ENCODE data around the gene TSEN2.
"Not testable (repeated sequence)": the region's sequence is repeated elsewhere in the genome, so short reads cannot be mapped to it uniquely, and the experiment has no call there.

Gene TSEN2

DNA sequence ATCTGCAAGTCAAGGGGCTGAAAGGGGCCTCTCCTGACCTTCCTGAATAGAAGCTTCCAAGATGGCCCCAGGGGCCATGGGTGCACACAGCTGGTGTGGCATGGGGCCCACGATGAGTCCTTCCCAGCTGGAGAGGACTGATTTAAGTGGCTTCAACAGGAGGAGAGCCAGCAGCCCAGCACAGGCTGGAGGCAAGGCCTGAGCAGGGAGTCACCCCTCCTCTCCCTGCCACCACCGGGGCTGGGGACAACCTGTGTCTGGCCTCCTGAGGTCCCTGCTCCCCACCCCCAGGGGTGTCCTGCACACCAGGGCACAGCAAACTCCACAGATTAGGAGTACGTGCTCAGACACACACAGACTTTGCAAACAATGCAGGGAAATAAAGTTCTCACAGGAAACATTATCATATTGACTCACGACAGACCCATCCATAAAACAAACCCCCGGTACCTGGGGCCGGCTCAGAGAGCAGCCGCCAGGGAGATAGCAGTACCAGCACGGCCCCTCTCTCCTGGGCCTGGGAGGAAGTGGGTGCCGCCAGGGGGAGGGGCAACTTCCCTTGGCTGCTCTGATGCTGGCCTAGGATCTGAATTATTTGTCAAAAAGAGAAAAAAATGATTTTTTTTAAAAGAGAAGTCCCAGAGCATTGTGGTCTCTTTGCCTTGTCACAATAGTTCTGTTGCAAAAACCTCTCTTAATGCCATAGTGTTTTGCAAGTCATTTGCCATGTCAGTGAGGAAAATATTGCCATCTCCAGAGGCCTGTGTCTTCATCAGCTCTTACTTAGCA, 21.9 kb upstream of the TSEN2 start:
- Histone ChIP-seq H3K36me3 (ENCODE audit: control insufficient read depth in 2 of 2, insufficient read depth in 2 of 2, low read length in 2 of 2) (no peaks in the 10 kb centered on the region), H3K4me3 (ENCODE audit: low read length in 2 of 2) (no peak overlapping the region), H3K27ac (ENCODE audit: low read depth in 2 of 2, low read length in 2 of 2) (peak overlapping the region; percentile 76 to 81)

DNA sequence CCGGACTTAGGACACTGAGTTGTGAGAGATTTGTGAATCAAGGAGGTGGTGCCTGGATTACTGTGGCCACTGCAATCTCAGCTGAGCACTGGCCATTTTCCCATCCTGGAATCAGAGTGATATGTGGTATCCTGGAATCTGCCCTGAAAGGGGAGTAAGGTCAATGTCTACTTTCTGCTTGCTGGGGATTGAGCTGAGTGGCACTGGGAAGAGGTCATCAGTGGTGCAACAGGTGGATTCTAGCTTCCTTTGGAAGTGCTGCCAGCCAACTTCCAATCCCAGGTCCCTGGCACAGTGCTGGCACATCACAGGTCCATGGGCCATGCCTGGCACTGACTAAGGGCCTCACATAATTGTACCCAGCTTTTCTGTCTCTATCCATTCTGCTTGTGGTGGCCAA, 20.6 kb upstream of the TSEN2 start:
- Histone ChIP-seq H3K9ac (ENCODE audit: low read depth in 1 of 2, low read length in 2 of 2) (no peak overlapping the region), H3K27me3 (ENCODE audit: control insufficient read depth in 2 of 2, insufficient read depth in 2 of 2, low read length in 2 of 2) (peaks cover 0 to 2% of the 10 kb centered on the region in 2 donors), H3K36me3 (ENCODE audit: control insufficient read depth in 2 of 2, insufficient read depth in 2 of 2, low read length in 2 of 2) (no peaks in the 10 kb centered on the region), H3K9me3 (ENCODE audit: control insufficient read depth in 2 of 2, low read length in 2 of 2) (no peaks in the 10 kb centered on the region), H3K27ac (ENCODE audit: low read depth in 2 of 2, low read length in 2 of 2) (no peak overlapping the region), H3K4me3 (ENCODE audit: low read length in 2 of 2) (no peak overlapping the region), H3K4me1 (ENCODE audit: control insufficient read depth in 2 of 2, insufficient read depth in 2 of 2, low read length in 2 of 2) (peaks cover 39 to 43% of the 10 kb centered on the region in 2 donors)

More for the DNA sequence above, 21.9 kb upstream of the TSEN2 start:
- Histone ChIP-seq H3K27me3 (ENCODE audit: control insufficient read depth in 2 of 2, insufficient read depth in 2 of 2, low read length in 2 of 2) (peaks cover 0 to 2% of the 10 kb centered on the region in 2 donors), H3K4me1 (ENCODE audit: control insufficient read depth in 2 of 2, insufficient read depth in 2 of 2, low read length in 2 of 2) (peaks cover 39 to 43% of the 10 kb centered on the region in 2 donors), H3K9me3 (ENCODE audit: control insufficient read depth in 2 of 2, low read length in 2 of 2) (no peaks in the 10 kb centered on the region), H3K9ac (ENCODE audit: low read depth in 1 of 2, low read length in 2 of 2) (peak overlapping the region in 1 of 2 donors; percentile 14)

GRCh38 chr3:12464181-12464580, 20.1 kb upstream of the TSEN2 start:
- no peaks in the 10 kb centered on the region for H3K9me3 ChIP-seq (ENCODE audit: control insufficient read depth in 2 of 2, low read length in 2 of 2)
- H3K27me3 ChIP-seq (ENCODE audit: control insufficient read depth in 2 of 2, insufficient read depth in 2 of 2, low read length in 2 of 2) = peaks cover 0 to 2% of the 10 kb centered on the region in 2 donors
- H3K9ac ChIP-seq (ENCODE audit: low read depth in 1 of 2, low read length in 2 of 2) = no peak overlapping the region
- no peak overlapping the region for H3K4me3 ChIP-seq (ENCODE audit: low read length in 2 of 2)
- H3K4me1 ChIP-seq (ENCODE audit: control insufficient read depth in 2 of 2, insufficient read depth in 2 of 2, low read length in 2 of 2) = peaks cover 34 to 43% of the 10 kb centered on the region in 2 donors
- no peaks in the 10 kb centered on the region for H3K36me3 ChIP-seq (ENCODE audit: control insufficient read depth in 2 of 2, insufficient read depth in 2 of 2, low read length in 2 of 2)
- H3K27ac ChIP-seq (ENCODE audit: low read depth in 2 of 2, low read length in 2 of 2) = no peak overlapping the region

GRCh38 chr3:12465151-12465835, 19.0 kb upstream of the TSEN2 start:
- Histone ChIP-seq H3K9ac (ENCODE audit: low read depth in 1 of 2, low read length in 2 of 2) (no peak overlapping the region), H3K27ac (ENCODE audit: low read depth in 2 of 2, low read length in 2 of 2) (no peak overlapping the region), H3K9me3 (ENCODE audit: control insufficient read depth in 2 of 2, low read length in 2 of 2) (no peaks in the 10 kb centered on the region), H3K36me3 (ENCODE audit: control insufficient read depth in 2 of 2, insufficient read depth in 2 of 2, low read length in 2 of 2) (no peaks in the 10 kb centered on the region), H3K4me3 (ENCODE audit: low read length in 2 of 2) (no peak overlapping the region), H3K4me1 (ENCODE audit: control insufficient read depth in 2 of 2, insufficient read depth in 2 of 2, low read length in 2 of 2) (peaks cover 27 to 33% of the 10 kb centered on the region in 2 donors), H3K27me3 (ENCODE audit: control insufficient read depth in 2 of 2, insufficient read depth in 2 of 2, low read length in 2 of 2) (peaks cover 0 to 2% of the 10 kb centered on the region in 2 donors)

- Histone ChIP-seq H3K4me1 (ENCODE audit: control insufficient read depth in 2 of 2, insufficient read depth in 2 of 2, low read length in 2 of 2) (peaks cover 23 to 29% of the 10 kb centered on the region in 2 donors), H3K9me3 (ENCODE audit: control insufficient read depth in 2 of 2, low read length in 2 of 2) (no peaks in the 10 kb centered on the region), H3K4me3 (ENCODE audit: low read length in 2 of 2) (no peak overlapping the region), H3K36me3 (ENCODE audit: control insufficient read depth in 2 of 2, insufficient read depth in 2 of 2, low read length in 2 of 2) (no peaks in the 10 kb centered on the region), H3K27me3 (ENCODE audit: control insufficient read depth in 2 of 2, insufficient read depth in 2 of 2, low read length in 2 of 2) (peaks cover 0 to 2% of the 10 kb centered on the region in 2 donors), H3K9ac (ENCODE audit: low read depth in 1 of 2, low read length in 2 of 2) (no peak overlapping the region), H3K27ac (ENCODE audit: low read depth in 2 of 2, low read length in 2 of 2) (no peak overlapping the region)
Measured at GRCh38 chr3:12465836-12466225, 18.4 kb upstream of the TSEN2 start.

DNA sequence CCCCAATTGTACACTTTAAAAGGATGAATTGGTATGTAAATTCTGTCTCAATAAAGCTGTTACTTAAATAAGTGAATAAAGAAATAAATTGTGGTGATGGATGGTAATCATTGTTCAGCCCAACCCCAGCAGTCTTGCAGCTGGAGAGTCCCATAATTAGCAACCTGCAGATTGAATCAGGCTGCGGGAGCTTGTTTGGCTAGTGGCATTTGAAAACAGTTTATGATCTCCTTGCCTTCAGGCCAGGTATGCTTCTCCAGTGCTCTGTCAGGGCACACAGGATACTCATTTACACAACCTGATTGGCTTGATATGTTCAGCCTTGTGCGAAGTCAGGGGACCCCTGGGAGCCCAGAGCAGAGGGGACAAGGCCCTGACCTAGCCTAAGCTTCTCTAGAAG, 16.5 kb upstream of the TSEN2 start:
- Histone ChIP-seq H3K4me3 (ENCODE audit: low read length in 2 of 2) (no peak overlapping the region), H3K27ac (ENCODE audit: low read depth in 2 of 2, low read length in 2 of 2) (no peak overlapping the region), H3K27me3 (ENCODE audit: control insufficient read depth in 2 of 2, insufficient read depth in 2 of 2, low read length in 2 of 2) (peaks cover 0 to 2% of the 10 kb centered on the region in 2 donors), H3K9ac (ENCODE audit: low read depth in 1 of 2, low read length in 2 of 2) (peak overlapping the region in 1 of 2 donors; percentile 14), H3K4me1 (ENCODE audit: control insufficient read depth in 2 of 2, insufficient read depth in 2 of 2, low read length in 2 of 2) (peaks cover 13 to 15% of the 10 kb centered on the region in 2 donors), H3K36me3 (ENCODE audit: control insufficient read depth in 2 of 2, insufficient read depth in 2 of 2, low read length in 2 of 2) (no peaks in the 10 kb centered on the region), H3K9me3 (ENCODE audit: control insufficient read depth in 2 of 2, low read length in 2 of 2) (no peaks in the 10 kb centered on the region)

GRCh38 chr3:12468276-12468675, 16.0 kb upstream of the TSEN2 start:
- H3K4me3 ChIP-seq (ENCODE audit: low read length in 2 of 2) = no peak overlapping the region
- peaks cover 12 to 13% of the 10 kb centered on the region in 2 donors for H3K4me1 ChIP-seq (ENCODE audit: control insufficient read depth in 2 of 2, insufficient read depth in 2 of 2, low read length in 2 of 2)
- peak overlapping the region in 1 of 2 donors; percentile 14 for H3K9ac ChIP-seq (ENCODE audit: low read depth in 1 of 2, low read length in 2 of 2)
- H3K36me3 ChIP-seq (ENCODE audit: control insufficient read depth in 2 of 2, insufficient read depth in 2 of 2, low read length in 2 of 2) = no peaks in the 10 kb centered on the region
- no peaks in the 10 kb centered on the region for H3K9me3 ChIP-seq (ENCODE audit: control insufficient read depth in 2 of 2, low read length in 2 of 2)
- H3K27me3 ChIP-seq (ENCODE audit: control insufficient read depth in 2 of 2, insufficient read depth in 2 of 2, low read length in 2 of 2) = peaks cover 0 to 2% of the 10 kb centered on the region in 2 donors
- H3K27ac ChIP-seq (ENCODE audit: low read depth in 2 of 2, low read length in 2 of 2) = no peak overlapping the region

GRCh38 chr3:12468757-12469156, 15.5 kb upstream of the TSEN2 start:
- no peak overlapping the region for H3K9ac ChIP-seq (ENCODE audit: low read depth in 1 of 2, low read length in 2 of 2)
- peaks cover 0 to 2% of the 10 kb centered on the region in 2 donors for H3K36me3 ChIP-seq (ENCODE audit: control insufficient read depth in 2 of 2, insufficient read depth in 2 of 2, low read length in 2 of 2)
- H3K9me3 ChIP-seq (ENCODE audit: control insufficient read depth in 2 of 2, low read length in 2 of 2) = no peaks in the 10 kb centered on the region
- no peak overlapping the region for H3K4me3 ChIP-seq (ENCODE audit: low read length in 2 of 2)
- H3K27ac ChIP-seq (ENCODE audit: low read depth in 2 of 2, low read length in 2 of 2) = no peak overlapping the region
- H3K27me3 ChIP-seq (ENCODE audit: control insufficient read depth in 2 of 2, insufficient read depth in 2 of 2, low read length in 2 of 2) = peaks cover 0 to 2% of the 10 kb centered on the region in 2 donors
- peaks cover 9 to 12% of the 10 kb centered on the region in 2 donors for H3K4me1 ChIP-seq (ENCODE audit: control insufficient read depth in 2 of 2, insufficient read depth in 2 of 2, low read length in 2 of 2)

DNA sequence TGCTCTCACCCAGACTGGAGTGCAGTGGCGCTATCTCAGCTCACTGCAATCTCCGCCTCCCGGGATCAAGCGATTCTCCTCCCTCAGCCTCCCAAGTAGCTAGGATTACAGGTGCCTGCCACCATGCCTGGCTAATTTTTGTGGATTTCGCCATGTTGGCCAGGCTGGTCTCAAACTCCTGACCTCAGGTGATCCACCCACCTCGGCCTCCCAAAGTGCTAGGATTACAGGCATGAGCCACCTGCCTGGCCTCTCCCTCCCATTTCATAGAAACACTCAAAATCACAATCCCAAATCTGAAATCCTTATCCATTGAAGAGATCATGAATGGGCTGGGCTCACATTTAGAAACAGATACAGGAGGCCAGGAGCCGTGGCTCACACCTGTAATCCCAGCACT, 15.1 kb upstream of the TSEN2 start:
- not testable (repeated sequence) for H3K27me3 ChIP-seq (ENCODE audit: control insufficient read depth in 2 of 2, insufficient read depth in 2 of 2, low read length in 2 of 2); H3K4me3 ChIP-seq (ENCODE audit: low read length in 2 of 2); H3K9ac ChIP-seq (ENCODE audit: low read depth in 1 of 2, low read length in 2 of 2); H3K27ac ChIP-seq (ENCODE audit: low read depth in 2 of 2, low read length in 2 of 2); H3K9me3 ChIP-seq (ENCODE audit: control insufficient read depth in 2 of 2, low read length in 2 of 2); H3K36me3 ChIP-seq (ENCODE audit: control insufficient read depth in 2 of 2, insufficient read depth in 2 of 2, low read length in 2 of 2)
- peaks cover 9 to 12% of the 10 kb centered on the region in 2 donors for H3K4me1 ChIP-seq (ENCODE audit: control insufficient read depth in 2 of 2, insufficient read depth in 2 of 2, low read length in 2 of 2)

GRCh38 chr3:12470111-12470510, 14.2 kb upstream of the TSEN2 start:
- Histone ChIP-seq H3K9me3 (ENCODE audit: control insufficient read depth in 2 of 2, low read length in 2 of 2) (no peaks in the 10 kb centered on the region), H3K4me1 (ENCODE audit: control insufficient read depth in 2 of 2, insufficient read depth in 2 of 2, low read length in 2 of 2) (peaks cover 9 to 10% of the 10 kb centered on the region in 2 donors), H3K9ac (ENCODE audit: low read depth in 1 of 2, low read length in 2 of 2) (no peak overlapping the region), H3K27me3 (ENCODE audit: control insufficient read depth in 2 of 2, insufficient read depth in 2 of 2, low read length in 2 of 2) (no peaks in the 10 kb centered on the region), H3K4me3 (ENCODE audit: low read length in 2 of 2) (no peak overlapping the region), H3K36me3 (ENCODE audit: control insufficient read depth in 2 of 2, insufficient read depth in 2 of 2, low read length in 2 of 2) (peaks cover 0 to 2% of the 10 kb centered on the region in 2 donors), H3K27ac (ENCODE audit: low read depth in 2 of 2, low read length in 2 of 2) (no peak overlapping the region)

All from mucosa of rectum (tissue), 2 donors.